NK-92 (cell line): ENCODE measurements around the gene GPHN.

Source experiments
- DNase-seq: peaks from one replicate; lab custom pipeline; 2025; ENCODE audit not compliant: unreplicated experiment; lab: John Stamatoyannopoulos, UW

Gene GPHN

DNA sequence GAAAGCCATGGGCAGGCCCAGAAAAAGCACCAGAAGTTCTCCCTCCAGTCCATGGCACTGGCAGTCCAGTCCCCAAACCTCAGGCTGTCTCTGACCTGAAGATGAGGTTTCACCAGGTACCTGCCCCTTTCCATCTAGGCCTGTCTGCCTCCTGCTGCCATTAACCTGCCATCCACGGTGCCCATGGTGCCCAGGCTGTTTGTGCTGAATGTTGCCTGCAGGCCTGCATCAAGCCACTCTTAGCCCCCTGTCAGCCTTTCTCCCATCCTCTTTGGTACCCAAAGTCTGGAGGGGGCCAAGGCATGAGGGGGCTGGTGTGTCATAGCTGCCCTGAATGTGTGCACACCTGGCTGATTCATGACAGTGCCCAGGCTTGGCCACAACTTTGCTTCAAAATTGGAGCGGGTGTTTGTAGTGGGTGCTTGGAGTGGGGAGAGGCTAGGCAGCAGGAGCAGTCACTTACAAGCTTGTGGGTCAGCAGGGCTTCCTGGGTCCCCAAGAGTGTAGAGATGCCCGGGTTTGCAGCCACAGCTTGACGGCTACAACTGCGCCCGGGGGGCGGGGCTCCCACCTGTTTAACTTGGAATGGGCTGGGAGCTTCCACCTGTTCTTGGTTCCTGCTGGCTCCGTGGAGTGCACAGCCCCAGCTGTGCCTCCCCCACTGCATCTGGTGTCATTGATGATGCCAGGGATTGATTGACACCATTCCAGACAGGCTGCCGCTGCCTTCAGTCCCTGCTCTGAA is 88.5 kb downstream of the GPHN start:
- DNase-seq = no peak

GRCh38 chr14:66600416-66600815 is 92.5 kb downstream of the GPHN start:
- DNase-seq = no peak

DNA sequence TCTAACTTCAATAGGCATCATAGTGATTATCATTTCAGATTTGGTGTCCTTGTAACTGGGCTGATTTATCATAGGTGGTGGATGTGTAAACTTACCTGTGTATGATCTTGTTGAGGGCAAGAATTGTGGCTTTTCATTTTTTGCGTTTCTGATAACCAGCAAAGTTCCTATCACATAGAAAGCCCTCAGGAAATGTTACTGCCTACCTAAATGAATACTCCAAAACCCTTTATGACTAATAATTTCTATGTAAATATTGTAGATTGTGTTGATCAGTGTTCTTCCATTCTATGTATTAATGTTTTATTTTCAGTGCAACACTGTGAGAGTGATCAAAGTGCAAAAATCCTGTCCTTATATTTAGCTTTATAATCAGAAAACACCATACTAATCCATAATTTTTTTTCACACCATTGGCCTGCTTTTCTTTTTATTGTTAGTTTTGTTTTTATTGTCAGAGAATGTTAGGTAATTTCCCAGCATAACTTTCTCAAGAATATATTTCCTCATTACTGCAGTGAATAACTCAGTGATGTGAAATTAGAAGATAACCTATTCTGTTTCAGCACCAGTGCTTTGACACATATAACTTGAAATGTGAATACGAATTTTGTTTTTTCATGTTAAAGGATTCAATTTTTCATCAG is 94.1 kb downstream of the GPHN start:
- DNase-seq = no peak

DNA sequence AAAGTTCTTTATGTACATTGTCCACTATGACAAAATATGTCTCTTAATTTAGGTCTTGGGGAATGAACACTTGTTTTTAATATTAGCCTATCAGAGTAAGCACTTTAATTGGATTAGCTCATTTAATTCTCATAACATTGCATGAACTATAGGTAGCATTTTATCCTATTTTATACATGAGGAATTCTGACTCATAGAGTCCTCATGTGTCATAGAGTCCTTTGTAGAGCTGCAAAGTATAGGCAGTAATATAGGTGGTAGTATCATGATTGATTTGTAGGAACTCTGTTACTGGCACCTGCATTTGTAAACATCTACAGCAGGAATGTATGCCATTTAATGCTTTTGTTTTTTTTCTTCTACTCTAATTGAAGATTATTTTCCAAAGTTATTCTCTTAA is 96.0 kb downstream of the GPHN start:
- DNase-seq = no peak

- no peak for DNase-seq
These were observed 98.9 kb downstream of the GPHN start for GRCh38 chr14:66606826-66607225.

GRCh38 chr14:66610154-66610563 is 102.2 kb downstream of the GPHN start:
- no peak for DNase-seq

DNA sequence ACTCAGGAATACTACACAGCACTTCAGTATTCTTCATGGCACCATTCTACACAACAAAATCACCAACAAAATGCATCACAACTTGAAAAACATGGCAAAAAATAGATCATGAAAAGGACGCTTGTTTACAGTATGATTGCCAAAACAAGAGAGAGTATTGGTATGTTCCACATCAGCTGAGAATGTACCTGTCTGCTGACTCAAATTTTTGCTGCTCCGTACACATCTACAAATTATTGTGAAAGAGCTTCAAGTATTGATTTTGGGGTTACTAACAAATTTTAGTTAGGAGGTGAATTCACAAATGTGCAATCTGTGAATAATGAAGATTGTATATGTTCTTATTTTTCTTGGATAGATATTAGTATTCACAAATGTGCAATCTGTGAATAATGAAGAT is 105.4 kb downstream of the GPHN start:
- no peak for DNase-seq

- no peak for DNase-seq
These were observed 112.0 kb downstream of the GPHN start for GRCh38 chr14:66619952-66620351.

GRCh38 chr14:66623838-66624237 is 115.9 kb downstream of the GPHN start:
- no peak for DNase-seq

GRCh38 chr14:66624336-66624937 is 116.5 kb downstream of the GPHN start:
- no peak for DNase-seq

DNA sequence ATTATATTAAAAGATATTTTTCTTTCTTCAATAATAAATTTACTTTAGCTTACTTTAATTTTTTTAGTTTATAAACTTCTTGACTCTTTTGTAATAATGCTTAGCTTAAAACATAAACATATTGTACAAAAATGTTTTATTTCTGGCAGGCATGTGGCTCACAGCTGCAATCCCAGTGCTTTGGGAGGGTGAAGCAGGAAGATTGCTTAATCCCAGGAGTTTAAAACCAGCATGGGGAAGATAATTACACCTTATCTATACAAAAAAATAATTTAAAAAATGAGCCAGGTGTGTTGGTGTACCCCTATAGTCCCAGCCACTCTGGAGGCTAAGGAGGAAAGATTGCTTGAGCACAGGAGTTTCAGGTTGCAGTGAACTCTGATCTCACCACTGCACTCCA is 120.7 kb downstream of the GPHN start:
- DNase-seq = no peak

GRCh38 chr14:66629499-66629898 is 121.6 kb downstream of the GPHN start:
- no peak for DNase-seq

DNA sequence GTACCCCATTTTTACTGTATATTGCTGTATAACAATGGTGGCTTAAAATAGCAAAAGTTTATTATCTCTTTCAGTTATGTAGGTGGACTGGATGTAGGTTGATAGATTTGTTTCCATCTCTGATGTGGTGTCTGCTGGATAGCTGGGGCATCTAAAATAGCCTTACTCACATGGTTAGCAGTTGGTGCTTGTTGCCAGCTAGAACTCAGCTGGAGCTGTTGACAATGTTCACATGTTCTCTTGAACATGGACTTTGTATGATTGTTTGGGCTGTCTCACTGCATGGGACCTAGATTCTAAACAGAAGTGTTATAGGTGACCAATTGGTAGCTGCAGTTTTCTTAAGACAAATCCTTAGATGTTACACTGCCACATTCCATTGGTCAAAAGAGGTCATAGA is 126.9 kb downstream of the GPHN start:
- no peak for DNase-seq

- DNase-seq = no peak
These were observed 127.5 kb downstream of the GPHN start for GRCh38 chr14:66635435-66635834.

GRCh38 chr14:66636240-66636639 is 128.3 kb downstream of the GPHN start:
- DNase-seq = no peak

- no peak for DNase-seq
These were observed 130.7 kb downstream of the GPHN start for GRCh38 chr14:66638689-66639088.

DNA sequence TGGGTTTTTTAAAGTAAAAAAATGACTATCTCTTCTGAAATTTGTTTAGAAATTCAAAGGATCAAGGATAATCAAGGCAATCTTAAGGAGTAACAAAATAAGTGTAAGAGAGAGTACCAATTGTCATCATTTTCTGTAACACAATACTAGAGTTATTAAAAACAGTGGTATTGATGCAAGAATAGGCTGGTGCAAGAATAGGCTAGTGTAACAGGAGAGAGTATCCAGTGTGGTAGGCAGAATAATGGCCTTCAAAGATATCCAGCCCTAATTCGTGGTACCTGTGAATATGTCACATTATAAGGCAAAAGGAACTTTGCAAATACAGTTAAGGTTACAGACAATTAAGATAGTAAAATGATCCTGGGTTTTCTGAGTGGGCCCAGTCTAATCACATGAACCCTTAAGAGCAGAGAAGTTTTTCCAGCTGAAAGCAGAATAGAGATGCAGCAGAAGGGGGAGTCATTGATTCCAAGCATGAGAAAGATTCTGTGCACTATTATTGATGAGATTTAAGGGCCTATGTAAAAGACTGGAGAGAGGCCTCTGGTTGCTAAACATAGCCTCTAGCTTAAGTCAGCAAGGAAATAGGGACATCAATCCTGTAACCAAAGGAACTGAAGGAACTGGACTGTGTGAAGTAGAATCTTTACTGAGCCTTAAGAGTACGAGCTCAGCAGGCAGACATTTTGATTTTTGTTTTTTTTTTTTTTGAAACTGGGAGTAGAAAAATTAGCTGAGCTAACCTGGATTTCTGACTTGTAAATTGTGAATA is 134.1 kb downstream of the GPHN start:
- no peak for DNase-seq

DNA sequence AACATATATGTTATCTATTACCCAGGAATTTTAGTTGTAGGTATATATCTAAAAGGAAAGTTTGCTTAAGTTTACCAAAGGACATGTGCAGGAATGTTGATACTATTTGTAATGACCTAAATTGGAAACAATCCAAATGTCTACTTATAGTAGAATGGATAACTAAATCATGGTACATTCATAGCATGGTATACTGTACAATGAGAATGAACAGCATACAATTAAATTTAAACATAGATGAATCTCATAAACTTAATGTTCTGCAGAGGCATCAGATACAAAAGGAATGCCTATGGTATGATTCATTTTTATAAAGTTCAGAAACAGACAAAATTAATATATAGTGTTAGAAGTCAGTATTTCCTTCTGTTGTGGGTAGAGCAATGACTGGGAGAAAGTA is 135.4 kb downstream of the GPHN start:
- DNase-seq = no peak

DNA sequence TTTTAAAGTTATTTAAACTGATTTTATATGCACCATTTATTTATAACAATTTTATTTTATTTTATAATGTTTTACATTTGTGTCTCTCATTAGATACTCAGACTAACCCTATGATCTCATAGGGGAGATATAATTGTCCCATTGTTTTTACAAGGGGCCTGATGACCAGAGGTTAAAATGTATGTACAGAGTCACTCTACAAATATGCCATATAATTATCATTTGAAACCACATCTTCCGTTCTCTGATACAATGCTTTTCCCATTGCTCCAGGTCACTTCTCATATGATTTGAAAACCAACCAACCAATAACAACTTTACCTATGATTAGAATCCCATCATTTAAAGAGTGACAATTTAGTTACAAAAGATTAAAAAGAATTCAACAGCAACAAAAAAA is 137.8 kb downstream of the GPHN start:
- no peak for DNase-seq

DNA sequence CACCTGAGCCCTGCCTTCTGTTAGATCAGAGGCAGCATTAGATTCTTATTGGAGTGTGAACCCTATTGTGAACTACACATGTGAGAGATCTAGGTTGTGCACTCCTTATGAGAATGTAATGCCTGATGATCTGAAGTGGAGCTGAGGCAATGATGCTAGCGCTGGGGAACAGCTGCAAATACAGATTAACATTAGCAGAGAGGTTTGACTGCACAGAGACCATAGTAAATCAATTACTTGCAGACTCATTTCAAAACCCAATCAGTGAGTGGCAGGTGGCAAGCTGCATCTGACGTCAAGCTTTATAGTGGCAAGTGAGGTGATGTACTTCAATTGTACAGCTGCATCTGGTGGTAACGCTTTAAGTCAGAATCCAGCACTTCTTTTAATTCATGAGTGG is 141.6 kb downstream of the GPHN start:
- DNase-seq = no peak

- no peak for DNase-seq
These were observed 142.6 kb downstream of the GPHN start for GRCh38 chr14:66650491-66650911.
